Jurkat, Clone E6-1 (cell line): ENCODE data around the gene ZNF76.
"Not testable (repeated sequence)": the region's sequence is repeated elsewhere in the genome, so short reads cannot be mapped to it uniquely, and the experiment has no call there.

ENCODE experiments used
- DNase-seq: peaks from one replicate; pipeline ENCODE4 v3.0.0-alpha.2; 2011; ENCODE audit warnings: low read depth, low spot score
- H3K4me3 ChIP-seq: 2 replicates; pipeline ENCODE4 v1.5.1; 2011; ENCODE audit warnings: mild to moderate bottlenecking, low read length, control low read depth, moderate library complexity

Gene ZNF76

DNA sequence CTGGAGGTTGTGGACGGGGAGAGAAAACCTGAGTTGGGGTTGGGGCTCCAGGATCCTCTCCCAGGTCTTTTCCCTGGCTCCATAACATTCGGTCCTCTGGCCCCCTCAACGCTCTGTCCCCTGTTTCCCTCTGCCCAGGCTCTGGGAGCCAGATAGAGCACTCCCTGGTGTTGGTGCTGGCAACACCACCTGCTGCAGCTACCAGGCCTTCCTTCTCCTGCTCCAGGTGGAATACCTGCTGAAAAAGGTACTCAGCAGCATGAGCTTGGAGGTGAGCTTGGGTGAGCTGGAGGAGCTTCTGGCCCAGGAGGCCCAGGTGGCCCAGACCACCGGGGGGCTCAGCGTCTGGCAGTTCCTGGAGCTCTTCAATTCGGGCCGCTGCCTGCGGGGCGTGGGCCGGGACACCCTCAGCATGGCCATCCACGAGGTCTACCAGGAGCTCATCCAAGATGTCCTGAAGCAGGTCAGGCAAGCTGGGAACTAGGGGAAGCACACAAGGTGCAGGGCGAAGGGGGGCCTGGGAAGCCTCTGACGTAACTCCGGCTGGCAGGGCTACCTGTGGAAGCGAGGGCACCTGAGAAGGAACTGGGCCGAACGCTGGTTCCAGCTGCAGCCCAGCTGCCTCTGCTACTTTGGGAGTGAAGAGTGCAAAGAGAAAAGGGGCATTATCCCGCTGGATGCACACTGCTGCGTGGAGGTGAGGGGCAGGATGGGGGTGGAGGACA, 52.7 kb downstream of the ZNF76 start:
- H3K4me3 ChIP-seq = peak overlapping the region; percentile 48

DNA sequence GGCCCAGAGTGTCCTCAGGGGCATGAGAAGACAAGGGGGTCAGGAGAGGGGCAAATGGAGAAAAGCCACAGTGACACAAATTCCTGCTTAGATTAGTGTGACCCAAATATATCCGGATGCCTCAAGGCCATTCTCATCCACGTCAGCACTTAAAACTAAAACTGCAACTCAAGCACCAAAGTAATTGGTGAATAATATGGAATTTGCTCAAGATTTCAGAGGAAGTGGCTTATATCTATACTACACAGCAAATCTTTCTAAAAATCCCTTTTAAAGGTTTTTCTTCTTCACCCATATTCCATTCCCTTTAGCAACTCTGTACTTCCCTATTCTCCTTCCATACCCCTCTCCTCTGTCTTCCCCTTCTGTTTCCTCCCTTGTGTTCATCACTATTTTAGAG, 53.3 kb downstream of the ZNF76 start:
- no peak for DNase-seq
- H3K4me3 ChIP-seq = no peak overlapping the region

More for the DNA sequence above, 52.7 kb downstream of the ZNF76 start:
- no peak for DNase-seq

DNA sequence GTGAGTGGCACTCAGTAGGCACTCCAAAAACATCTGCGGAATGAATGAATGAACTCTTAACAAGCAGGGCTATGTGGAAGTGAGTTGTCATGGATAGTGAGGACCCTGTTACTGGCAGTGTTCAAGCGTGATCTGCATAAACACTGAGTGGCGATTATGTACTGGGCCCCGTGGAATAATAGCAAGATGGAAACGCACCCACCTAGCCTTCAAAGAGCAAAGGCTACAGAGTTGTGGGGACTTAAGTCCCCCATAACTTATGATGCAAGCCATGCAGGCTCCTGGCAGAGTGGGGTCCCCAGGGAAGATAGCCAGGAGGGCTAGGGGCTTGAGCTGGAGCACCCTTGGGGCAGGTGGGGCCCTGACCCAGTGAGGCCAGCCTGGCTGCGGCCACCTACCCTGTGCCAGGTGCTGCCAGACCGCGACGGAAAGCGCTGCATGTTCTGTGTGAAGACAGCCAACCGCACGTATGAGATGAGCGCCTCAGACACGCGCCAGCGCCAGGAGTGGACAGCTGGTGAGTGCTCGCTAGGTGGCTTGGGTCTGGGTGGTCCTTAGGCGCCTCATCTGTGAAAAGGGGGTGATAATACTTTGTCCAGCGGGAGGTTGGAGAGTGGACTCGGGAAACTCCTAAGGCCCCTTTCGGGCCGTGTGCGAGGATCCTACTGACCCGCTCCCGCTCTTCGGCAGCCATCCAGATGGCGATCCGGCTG, 58.1 kb downstream of the ZNF76 start:
- no peak for DNase-seq
- H3K4me3 ChIP-seq = no peak overlapping the region

DNA sequence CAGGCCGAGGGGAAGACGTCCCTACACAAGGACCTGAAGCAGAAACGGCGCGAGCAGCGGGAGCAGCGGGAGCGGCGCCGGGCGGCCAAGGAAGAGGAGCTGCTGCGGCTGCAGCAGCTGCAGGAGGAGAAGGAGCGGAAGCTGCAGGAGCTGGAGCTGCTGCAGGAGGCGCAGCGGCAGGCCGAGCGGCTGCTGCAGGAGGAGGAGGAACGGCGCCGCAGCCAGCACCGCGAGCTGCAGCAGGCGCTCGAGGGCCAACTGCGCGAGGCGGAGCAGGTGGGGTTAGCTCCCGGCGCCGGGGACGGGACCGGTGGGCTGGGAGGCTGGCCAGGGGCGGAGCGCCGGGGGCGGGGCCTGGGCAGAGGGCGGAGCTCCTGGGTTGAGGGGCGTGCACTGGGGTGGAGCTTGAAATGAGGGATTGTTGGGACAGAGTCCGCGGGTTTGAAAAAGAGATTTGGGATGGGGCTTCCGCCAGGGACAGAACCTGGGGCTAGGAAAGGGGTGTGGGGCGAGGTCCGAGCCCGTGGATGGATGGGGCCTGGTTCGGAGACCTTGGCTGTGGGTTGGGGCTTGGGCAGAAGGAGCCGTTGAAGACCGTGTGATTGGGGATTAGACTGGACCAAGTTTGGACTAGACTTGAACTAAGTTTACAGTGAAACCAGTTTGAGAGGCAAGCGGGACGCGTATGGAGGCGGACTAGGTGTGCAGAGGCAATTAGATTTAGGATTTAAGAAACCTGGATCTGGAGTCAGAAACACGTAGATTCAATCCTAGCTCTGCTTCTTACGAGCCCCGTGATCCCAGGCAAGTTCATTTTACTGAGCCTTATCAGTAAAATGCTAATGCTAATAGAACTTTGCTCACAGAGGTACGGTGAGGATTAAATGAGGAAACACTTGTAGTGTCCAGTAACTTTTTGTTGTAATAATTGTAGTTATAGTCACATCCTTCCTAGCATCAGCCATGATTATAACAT, 58.9 kb downstream of the ZNF76 start:
- DNase-seq = no peak
- no peak overlapping the region for H3K4me3 ChIP-seq

DNA sequence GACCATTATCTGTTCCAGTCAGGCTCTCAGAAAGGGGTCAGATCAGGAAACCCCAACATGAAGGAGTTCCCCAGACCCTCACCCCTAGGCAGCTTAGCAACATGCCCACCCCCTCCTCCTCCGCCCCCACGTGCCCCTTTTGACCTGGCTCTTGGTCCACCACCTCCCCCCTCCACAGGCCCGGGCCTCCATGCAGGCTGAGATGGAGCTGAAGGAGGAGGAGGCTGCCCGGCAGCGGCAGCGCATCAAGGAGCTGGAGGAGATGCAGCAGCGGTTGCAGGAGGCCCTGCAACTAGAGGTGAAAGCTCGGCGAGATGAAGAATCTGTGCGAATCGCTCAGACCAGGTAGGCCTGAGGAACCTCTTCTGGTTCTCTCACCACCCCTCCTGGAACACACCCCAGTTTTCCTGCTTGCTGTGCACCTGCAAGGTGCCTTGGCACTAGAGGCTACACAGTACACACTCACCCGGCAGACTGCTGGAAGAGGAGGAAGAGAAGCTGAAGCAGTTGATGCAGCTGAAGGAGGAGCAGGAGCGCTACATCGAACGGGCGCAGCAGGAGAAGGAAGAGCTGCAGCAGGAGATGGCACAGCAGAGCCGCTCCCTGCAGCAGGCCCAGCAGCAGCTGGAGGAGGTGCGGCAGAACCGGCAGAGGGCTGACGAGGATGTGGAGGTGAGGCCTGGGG, 60.0 kb downstream of the ZNF76 start:
- no peak overlapping the region for H3K4me3 ChIP-seq
- DNase-seq = no peak

DNA sequence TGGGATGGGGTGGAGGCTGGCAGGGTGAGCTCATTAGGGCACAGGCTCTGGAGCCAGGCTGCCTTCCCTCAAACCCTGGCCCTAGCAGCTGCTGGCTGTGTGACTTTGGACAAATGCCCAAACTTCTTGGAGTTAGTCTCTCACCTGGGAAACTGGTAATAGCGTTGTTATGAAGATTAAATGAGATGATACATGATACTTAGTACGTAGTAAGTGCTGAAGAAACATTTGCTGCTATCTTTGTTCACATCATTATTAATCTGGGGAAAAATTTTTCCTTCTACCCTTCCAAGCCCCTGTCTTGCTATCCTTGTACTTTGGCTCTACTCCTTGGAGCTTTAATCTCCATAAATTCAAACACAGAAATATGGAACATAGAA, 60.5 kb downstream of the ZNF76 start:
- no peak overlapping the region for H3K4me3 ChIP-seq
- no peak for DNase-seq

DNA sequence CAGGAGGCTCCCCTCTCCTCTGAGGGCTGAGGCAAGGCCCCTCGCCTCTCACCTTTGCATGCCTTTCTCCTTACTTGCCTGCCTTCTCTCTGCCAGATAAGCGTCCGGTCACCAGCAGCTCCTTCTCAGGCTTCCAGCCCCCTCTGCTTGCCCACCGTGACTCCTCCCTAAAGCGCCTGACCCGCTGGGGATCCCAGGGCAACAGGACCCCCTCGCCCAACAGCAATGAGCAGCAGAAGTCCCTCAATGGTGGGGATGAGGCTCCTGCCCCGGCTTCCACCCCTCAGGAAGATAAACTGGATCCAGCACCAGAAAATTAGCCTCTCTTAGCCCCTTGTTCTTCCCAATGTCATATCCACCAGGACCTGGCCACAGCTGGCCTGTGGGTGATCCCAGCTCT, 61.6 kb downstream of the ZNF76 start:
- no peak for DNase-seq

DNA sequence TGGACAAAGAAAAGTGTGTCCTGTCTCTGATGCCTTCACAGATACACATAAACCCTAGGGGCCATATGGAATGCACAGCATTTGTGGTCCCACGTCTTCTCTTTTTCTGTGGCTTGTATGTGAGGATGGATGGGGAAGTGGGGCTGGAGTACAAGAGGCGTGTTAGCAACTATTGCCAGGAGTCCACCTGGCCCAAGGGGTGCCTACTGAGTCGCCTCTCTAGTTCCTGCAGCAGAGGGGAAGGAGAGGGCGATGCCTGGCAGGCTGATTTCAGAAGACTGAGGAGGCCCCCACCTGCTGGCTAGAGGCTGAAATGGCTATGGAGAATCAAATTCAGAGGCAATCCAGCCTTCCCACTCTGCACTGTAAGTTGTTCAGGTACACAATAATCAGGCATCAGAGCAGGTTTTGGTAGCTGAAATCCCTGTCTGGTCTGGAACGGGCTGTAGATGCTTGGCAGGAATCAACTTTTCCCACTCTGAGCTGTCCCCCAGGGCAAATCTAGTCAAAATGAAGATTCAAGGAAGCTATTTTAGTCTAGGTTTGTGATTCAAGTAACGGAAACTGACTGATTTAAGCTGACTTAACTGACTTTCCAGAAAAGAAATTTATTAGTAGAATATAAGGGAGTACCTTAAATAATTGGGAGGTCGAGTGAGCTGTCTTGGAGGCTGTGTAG, 68.0 kb downstream of the ZNF76 start:
- no peak overlapping the region for H3K4me3 ChIP-seq
- DNase-seq = peak; percentile 56

More for the DNA sequence above, 61.6 kb downstream of the ZNF76 start:
- H3K4me3 ChIP-seq = no peak overlapping the region

DNA sequence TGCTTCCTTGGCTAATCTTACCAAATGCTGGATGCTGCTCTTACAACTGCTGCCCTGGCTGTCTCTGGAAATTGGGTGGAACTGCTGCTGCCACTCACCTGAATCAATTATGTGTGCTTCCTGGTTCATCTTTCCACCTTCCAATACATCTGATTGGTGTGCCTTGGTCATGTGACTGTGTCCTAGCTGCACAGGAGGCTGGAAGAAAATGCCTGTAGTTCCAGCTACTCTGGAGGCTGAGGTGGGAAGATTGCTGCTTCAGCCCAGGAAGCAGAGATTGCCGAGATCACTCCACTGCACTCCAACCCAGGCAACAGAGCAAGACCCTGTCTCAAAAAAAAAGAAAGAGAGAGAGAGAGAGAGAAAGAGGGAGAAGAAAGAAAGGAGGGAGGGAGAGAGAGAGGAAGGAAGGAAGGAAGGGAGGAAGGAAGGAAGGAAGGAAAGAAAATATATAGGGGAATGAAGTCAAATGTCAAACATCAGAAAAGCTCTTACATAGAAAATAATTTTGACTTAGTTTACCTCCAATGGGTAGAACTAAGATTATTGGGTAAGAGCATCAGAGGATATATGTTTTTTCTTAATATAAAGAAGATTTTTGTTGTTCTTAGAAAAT, 68.7 kb downstream of the ZNF76 start:
- no peak for DNase-seq
- no peak overlapping the region for H3K4me3 ChIP-seq

DNA sequence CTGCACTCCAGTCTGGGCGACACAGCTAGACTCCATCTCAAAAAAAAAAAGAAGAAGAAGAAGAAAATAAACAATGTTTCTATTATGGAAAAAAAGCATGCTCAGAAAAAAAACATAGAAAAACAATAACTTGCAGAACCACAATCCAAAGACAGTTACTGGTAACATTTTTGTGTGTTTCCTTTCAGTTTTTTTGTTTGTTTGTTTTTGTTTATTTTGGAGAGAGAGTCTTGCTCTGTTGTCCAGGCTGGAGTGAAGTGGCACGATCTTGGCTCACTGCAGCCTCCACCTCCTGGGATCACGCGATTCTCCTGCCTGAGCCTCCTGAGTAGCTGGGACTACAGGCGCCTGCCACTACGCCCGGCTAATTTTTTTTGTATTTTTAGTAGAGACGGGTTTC, 69.4 kb downstream of the ZNF76 start:
- H3K4me3 ChIP-seq, DNase-seq: not testable (repeated sequence)

DNA sequence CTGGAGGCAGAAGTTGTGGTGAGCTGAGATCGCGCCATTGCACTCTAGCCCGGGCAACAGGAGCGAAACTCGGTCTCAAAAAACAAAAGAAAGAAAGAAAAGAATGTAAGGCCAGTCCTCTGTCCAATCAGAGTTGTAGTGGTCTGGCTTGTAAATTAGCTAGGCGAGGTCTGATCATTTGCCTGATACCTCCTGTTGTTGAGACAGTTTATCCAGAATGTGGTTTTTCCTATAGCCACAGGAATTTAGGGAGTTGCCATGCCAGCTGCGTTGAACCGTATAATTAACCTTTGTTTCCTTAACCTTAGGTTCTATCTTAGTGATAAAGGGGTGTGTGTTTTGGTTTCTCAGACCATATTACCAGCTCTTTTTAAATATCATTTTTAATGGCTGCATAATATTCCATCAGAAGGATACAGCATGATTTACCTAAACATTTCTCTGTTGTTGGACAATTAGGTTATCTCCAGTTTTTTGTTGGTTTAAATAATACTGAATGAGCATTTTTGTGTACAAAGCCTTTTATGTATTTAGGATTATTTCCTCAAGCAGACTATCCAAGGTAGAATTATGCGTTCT, 71.1 kb downstream of the ZNF76 start:
- DNase-seq = no peak

DNA sequence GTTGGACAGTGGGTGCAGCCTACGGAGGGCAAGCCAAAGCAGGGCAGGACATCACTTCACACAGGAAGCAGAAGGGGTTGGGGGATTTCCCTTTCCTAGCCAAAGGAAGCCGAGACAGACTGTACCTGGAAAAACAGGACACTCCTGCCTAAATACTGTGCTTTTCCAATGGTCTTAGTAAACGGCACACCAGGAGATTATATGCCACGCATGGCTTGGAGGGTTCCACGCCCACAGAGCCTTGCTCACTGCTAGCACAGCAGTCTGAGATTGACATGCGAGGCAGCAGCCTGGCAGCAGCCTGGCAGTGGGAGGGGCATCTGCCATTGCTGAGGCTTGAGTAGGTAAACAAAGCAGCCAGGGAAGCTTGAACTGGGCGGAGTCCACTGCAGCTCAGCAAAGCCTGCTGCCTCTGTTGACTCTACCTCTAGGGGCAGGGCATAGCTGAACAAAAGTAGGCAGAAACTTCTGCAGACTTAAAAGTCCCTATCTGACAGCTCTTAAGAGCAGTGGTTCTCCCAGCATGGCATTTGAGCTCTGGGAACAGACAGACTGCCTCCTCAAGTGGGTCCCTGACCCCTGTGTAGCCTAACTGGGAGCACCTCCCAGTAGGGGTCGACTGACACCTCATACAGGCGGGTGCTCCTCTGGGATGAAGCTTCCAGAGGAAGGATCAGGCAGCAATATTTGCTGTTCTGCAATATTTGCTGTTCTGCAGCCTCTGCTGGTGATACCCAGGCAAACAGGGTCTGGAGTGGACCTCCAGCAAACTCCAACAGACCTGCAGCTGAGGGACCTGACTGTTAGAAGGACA, 72.7 kb downstream of the ZNF76 start:
- DNase-seq = peak; percentile 72
- not testable (repeated sequence) for H3K4me3 ChIP-seq

More for the DNA sequence above, 71.1 kb downstream of the ZNF76 start:
- H3K4me3 ChIP-seq = no peak overlapping the region

DNA sequence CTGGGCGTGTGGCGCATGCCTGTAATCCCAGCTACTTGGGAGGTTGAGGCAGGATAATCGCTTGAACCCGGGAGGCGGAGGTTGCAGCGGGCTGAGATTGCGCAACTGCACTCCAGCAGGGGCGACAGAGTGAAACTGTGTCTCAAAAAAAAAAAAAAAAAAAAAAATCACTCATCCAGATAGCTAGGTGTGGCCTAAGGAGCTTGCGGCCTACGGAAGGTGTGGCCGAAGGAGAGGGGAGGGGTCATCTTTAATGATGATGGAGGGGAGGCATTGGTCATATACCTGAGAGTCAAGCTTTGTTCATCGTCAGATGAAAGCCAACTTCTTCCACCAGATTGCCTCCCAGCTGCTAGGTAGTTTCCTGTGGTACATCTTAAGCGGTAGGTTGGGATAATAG, 82.0 kb downstream of the ZNF76 start:
- no peak overlapping the region for H3K4me3 ChIP-seq
- no peak for DNase-seq

DNA sequence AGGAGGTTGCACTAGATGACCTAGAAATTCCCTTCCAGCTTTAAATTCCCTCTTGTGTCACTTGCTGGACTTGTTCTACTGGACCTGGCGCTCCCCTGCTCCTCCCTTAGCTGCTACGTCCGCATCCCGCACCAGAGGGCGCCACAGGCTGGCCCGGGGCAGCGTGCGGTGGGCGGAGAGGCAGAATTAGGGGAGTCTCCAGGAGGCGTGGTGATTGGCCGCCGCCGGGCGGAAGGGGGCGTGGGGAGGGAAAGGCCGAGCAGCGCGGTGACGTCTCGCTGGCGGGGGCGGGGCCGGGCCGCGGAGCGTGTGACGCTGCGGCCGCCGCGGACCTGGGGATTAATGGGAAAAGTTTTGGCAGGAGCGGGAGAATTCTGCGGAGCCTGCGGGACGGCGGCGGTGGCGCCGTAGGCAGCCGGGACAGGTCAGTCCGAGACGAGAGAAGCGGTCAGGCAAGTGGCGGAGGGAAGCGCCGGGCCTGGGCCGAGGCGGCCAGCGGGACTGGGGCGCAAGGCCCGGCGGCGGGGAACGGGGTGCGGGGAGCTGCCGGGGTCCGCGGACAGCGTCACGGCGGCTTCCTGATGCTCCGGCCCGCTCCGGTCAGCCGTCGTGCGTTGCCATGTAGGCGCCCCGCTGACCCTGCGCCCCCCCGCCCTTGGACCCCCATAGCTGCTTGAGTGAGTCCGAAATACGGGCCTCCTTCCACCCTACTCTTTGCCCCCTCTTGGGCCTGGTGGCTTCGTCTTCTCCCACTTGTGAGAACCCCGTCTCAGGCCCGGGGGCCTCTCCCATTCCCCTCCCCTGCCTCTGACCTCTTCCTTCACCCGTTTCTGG, 82.9 kb downstream of the ZNF76 start, which contains the start of gene PPARD:
Gene PPARD (plus strand): TSS at position 301 of the 834 bp plus-strand sequence. CDS start 68,530 bp downstream, outside the sequence.
- peak within 1 kb of the TSS; percentile 68 for H3K4me3 ChIP-seq
- peak; percentile 82 for DNase-seq

DNA sequence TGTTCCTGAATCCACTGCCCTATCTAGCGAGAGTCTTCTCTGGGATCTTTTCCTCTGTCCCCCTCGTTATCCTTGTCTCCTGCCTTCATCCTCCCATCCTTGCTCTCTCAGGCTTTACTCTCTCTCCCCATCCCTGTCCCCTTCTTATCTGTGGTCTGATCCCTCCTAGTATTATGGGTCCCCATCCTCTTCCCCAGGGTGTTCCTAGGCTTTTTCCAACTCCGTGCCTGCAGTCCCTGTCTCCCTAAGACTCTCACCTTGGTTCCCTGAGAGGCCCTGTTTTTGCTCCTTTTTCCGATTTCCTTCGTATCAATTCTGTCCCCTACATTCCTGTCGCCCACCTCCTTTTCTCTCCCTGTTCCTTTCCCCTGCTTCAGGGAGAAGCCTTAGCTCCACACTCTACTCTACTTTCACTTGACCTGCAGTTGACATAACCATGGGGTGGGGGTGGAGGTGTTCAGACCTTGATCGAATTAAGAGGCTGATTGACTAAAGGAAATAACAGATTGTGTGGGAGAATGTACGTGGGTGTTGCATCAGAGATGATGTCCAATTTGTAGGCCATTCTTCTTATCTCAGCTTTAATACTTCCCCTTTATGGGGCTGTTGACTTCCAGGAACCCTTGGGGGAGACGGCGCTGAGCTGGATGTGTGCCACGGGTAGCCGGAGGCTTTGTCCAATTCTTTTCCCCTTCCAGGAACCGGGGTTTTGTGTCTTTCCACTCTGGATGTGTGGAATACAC, 83.7 kb downstream of the ZNF76 start:
- H3K4me3 ChIP-seq = peak overlapping the region; percentile 68
- no peak for DNase-seq
